Activated T-cell treated with anti-CD3 and anti-CD28 coated beads for 4 hours (primary cell): Measurements from ENCODE around the gene HOXA6.
A peak's percentile ranks its signal among the peaks of the same experiment; 100 is the strongest.

Source experiments
- DNase-seq: peaks from one replicate; pipeline ENCODE4 v3.0.0-alpha.2; 2020

The HOXA6 gene

GRCh38 chr7:27184337-27185012, 36.9 kb upstream of the HOXA6 start:
- DNase-seq, result no peak

GRCh38 chr7:27183682-27184336, 36.2 kb upstream of the HOXA6 start:
- no peak for DNase-seq

GRCh38 chr7:27182861-27183681, 35.5 kb upstream of the HOXA6 start:
- DNase-seq, result no peak

- DNase-seq, result no peak
Measured at GRCh38 chr7:27182285-27182841, 34.8 kb upstream of the HOXA6 start.

- DNase-seq, result no peak
Measured at GRCh38 chr7:27181795-27182275, 34.3 kb upstream of the HOXA6 start.

- no peak for DNase-seq
Measured at GRCh38 chr7:27180431-27181420, 33.2 kb upstream of the HOXA6 start.

GRCh38 chr7:27179503-27180430, 32.2 kb upstream of the HOXA6 start:
- DNase-seq, result peak; percentile 52

GRCh38 chr7:27179030-27179429, 31.5 kb upstream of the HOXA6 start:
- DNase-seq, result no peak

- no peak for DNase-seq
Measured at GRCh38 chr7:27178366-27178765, 30.8 kb upstream of the HOXA6 start.

GRCh38 chr7:27177795-27178320, 30.3 kb upstream of the HOXA6 start:
- no peak for DNase-seq

GRCh38 chr7:27176962-27177794, 29.6 kb upstream of the HOXA6 start:
- no peak for DNase-seq

GRCh38 chr7:27176524-27176845, 28.9 kb upstream of the HOXA6 start:
- DNase-seq, result no peak

- no peak for DNase-seq
Measured at GRCh38 chr7:27175626-27176523, 28.3 kb upstream of the HOXA6 start.

- DNase-seq, result no peak
Measured at GRCh38 chr7:27174874-27175625, 27.5 kb upstream of the HOXA6 start.

- no peak for DNase-seq
Measured at GRCh38 chr7:27173956-27174873, 26.6 kb upstream of the HOXA6 start, which contains the start of gene HOXA10. Gene HOXA10 (minus strand): TSS chr7:27174320. CDS start chr7:27174306, 14 bp downstream.

- no peak for DNase-seq
Measured at GRCh38 chr7:27173511-27173955, 26.0 kb upstream of the HOXA6 start.
